ENCODE results near the gene FBXO2.

Gene FBXO2

DNA sequence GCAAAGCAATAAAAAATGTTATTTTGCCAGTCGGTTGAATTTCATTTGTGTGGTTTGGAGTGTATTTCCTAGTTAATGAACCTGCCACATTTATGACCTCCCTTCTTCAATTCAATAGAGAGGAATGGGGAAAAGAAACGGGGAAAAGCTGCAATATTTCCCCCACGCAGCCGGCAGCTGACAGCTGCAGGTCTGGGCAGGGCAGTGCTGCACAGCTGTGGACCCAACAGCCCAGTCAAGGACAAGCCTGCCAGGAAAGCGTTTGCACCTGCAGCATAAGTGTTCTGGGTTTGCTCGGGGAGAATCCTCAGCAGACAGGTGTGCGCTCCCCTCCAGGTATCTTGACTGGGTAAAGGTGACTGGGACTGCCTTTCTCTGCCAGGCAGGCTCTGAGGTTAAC, 53.4 kb downstream of the FBXO2 start:
- in situ Hi-C loops (cut with MboI; ENCODE audit: low sequenced_read_pairs) = no loop called here

DNA sequence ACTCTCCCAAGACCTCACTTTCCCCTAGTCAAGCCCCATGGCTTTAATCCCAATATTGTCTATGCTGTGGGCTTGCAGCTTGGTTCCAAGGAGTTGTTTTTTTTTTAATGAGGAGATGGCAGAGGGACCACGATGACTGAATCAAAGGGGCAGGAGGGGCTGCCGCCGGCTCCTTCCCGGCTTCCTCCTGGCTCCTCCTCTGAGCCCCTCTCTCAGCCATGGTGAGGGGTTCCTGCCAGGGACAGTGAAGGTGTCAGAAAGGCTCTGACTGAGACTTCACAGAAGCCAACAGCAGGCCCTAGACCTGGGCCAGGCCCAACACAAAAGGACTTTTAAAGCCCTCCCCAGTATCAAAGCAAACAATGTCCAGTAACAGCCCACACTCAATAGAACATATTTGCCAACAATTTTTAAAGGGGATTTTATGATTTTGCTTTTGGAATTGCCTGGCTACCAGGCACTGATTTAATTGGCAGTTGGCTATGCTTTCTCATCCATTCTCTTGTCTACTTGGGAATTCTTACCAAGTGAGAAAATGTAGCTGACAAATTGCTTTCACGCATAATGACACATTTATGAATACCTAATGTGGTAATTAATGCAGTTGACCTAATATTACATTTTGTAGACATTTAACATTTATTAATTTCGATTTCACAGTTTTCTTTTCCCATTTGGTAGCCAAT, 54.2 kb downstream of the FBXO2 start:
- in situ Hi-C loops (cut with MboI; ENCODE audit: low sequenced_read_pairs) = no loop called here

DNA sequence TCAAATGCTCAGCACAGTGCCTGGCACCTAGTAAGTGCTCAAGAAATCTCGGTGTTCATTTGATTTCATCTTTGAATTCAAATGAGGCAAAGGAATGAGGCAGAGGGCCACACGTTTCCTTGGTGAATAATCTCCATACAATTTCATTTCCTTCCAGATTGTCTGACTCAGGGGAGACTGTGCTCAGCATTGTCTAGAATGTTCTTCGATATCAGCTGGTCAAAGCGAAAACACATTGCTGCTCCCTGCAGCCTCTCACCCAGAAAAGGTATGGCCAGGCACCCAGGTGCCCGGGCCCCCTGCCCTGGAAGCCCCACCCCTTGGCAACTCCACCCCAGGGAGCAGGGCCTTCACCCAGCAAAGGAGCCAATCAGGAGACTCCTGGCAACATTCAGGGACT, 55.8 kb downstream of the FBXO2 start:
- in situ Hi-C loops (cut with MboI; ENCODE audit: low sequenced_read_pairs) = no loop called here
